ENCODE data around the gene PELI2.

Gene PELI2

GRCh38 chr14:56149995-56150394 is 31.8 kb downstream of the PELI2 start:
- DNase-seq (ENCODE audit: extremely low spot score): no peak
- CTCF ChIA-PET: no interaction called here
- POLR2A ChIA-PET: no interaction called here
- no peak for TF ChIP-seq CTCF (IDR thresholded peaks at IDR 0.05; ENCODE audit: control extremely low read depth, extremely low read depth, low read depth, missing control alignments)

GRCh38 chr14:56150645-56151345 is 32.6 kb downstream of the PELI2 start:
- CTCF ChIA-PET: no interaction called here
- POLR2A ChIA-PET: no interaction called here
- DNase-seq (ENCODE audit: extremely low spot score): no peak
- TF ChIP-seq CTCF (IDR thresholded peaks at IDR 0.05; ENCODE audit: control extremely low read depth, extremely low read depth, low read depth, missing control alignments): no peak

DNA sequence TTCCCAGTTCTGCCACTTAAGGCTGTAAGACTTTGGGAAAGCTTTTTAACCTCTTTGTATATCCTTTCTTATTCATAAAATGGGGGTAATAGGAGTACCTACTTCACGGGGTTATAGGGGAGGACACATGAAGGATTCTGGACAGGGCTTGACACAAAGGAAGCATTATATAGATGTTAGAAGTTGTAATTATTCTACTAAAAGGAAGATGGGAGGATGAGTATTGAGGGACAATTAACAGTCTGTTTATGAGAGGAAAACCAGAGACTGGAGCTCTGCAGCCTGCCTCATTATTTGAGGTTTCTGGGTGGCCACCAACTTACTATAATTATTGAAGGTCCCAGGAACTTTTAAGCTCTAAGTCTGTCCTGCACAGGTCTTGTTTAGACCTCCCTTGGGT is 34.0 kb downstream of the PELI2 start:
- DNase-seq (ENCODE audit: extremely low spot score): no peak
- TF ChIP-seq CTCF (IDR thresholded peaks at IDR 0.05; ENCODE audit: control extremely low read depth, extremely low read depth, low read depth, missing control alignments): no peak
- POLR2A ChIA-PET: no interaction called here
- CTCF ChIA-PET: interaction anchor here (1.3 kb wide), 1 partner anchor 21 kb away, joined by 3 read pairs; no protein-coding TSS in a partner anchor

- POLR2A ChIA-PET: no interaction called here
- CTCF ChIA-PET: no interaction called here
- no peak for TF ChIP-seq CTCF (IDR thresholded peaks at IDR 0.05; ENCODE audit: control extremely low read depth, extremely low read depth, low read depth, missing control alignments)
- no peak for DNase-seq (ENCODE audit: extremely low spot score)
These were observed 35.1 kb downstream of the PELI2 start for GRCh38 chr14:56153267-56153666.

GRCh38 chr14:56154321-56154720 is 36.1 kb downstream of the PELI2 start:
- no peak for DNase-seq (ENCODE audit: extremely low spot score)
- CTCF ChIA-PET: no interaction called here
- TF ChIP-seq CTCF (IDR thresholded peaks at IDR 0.05; ENCODE audit: control extremely low read depth, extremely low read depth, low read depth, missing control alignments): no peak

DNA sequence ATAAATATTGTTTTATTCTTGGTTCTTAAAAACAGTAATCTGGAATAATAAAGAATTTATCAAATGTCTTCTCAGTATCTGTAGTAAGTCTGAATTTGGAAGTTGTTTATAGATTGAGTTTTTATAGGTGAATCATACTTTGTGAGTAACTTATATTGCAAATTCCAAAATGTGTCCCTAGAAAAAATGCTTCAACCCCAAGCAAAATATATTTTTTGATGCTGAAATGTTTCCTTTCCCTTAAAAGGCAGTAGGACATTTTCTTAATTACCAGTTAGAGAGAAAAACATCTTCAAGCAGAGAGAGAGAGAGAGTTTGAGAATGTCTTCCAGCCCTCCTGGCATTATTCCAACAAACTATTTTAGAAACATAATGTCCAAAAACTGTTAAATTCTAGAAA is 37.9 kb downstream of the PELI2 start:
- ChIA-PET POLR2A (no interaction called here), CTCF (no interaction called here)
- DNase-seq (ENCODE audit: extremely low spot score): no peak
- no peak for TF ChIP-seq CTCF (IDR thresholded peaks at IDR 0.05; ENCODE audit: control extremely low read depth, extremely low read depth, low read depth, missing control alignments)

More at GRCh38 chr14:56154321-56154720, 36.1 kb downstream of the PELI2 start:
- POLR2A ChIA-PET: no interaction called here

Data from GM10248 (cell line).